ENCODE data around the gene ARHGEF6. TPM values are rescaled to one million over a fixed set of nuclear protein-coding genes. Genes with fewer than 3 reads are reported as not detected.

Gene ARHGEF6
- total RNA-seq, 1 experiment from 2014 or later: 5.1 TPM

DNA sequence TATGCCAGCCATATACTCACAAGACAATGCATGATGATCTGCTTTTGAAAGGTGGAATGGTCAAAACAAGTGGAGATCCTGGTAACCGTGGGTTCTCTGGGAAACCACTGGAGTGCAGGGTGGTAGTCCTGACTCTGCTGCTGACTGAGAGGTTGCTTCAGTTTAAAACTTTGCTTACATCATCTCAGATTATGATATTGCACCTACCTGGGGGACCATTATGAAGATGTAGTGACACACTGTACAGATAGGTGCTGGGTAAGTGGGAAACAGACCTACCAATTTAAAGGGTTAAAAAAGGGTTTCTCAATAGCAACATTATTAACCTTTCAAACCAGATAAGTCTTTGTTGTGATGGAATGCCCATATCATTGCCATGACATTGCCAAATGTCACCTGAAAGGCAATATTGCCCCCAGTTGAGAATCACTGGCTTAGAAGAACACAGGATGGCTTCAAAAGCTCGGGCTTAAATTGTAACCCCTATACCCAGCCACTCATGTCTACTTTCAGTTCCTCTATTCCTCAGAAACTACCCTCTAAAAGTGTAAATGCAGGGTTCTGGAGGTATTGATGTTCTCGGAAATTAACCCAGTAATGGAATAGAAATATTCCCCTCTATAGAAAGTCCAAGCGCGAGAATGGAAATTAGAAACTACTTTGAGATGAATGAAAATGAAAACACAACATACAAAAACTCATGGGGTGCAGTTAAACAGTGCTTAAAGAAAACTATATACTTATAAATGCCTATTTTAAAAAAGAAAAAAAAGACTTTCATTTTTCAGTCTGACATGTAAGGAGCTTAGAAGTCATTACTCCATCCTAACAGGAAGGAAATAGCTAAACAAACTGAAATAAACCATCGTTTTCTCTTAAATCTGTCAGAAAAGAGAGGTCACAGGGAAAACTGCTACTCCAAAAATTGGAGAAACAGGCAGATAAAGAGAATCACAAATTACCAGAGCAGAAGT, 65.8 kb downstream of the ARHGEF6 start:
- peaks cover 7% of the 10 kb centered on the region for H3K4me1 Mint-ChIP-seq
- ChIA-PET POLR2A (no interaction called here), CTCF (no interaction called here)
- no peaks in the 10 kb centered on the region for H3K9me3 Mint-ChIP-seq
- no peaks in the 10 kb centered on the region for H3K27me3 Mint-ChIP-seq (ENCODE audit: low read depth)
- DNase-seq (ENCODE audit: low spot score) (no peak), ATAC-seq (no peak)
- TF ChIP-seq FOXP1 (CRISPR knock-in tag; IDR thresholded peaks at IDR 0.05; ENCODE audit: borderline replicate concordance) (no peak), OVOL2 (CRISPR knock-in tag; IDR thresholded peaks at IDR 0.05; ENCODE audit: borderline replicate concordance) (no peak), PRRX2 (CRISPR knock-in tag; IDR thresholded peaks at IDR 0.05) (no peak), ZBTB21 (CRISPR knock-in tag; IDR thresholded peaks at IDR 0.05; ENCODE audit: borderline replicate concordance) (no peak), ATF1 (CRISPR knock-in tag; IDR thresholded peaks at IDR 0.05) (no peak), ZNF121 (CRISPR knock-in tag; IDR thresholded peaks at IDR 0.05) (no peak), EMX1 (CRISPR knock-in tag; IDR thresholded peaks at IDR 0.05) (no peak), KAT7 (CRISPR knock-in tag; IDR thresholded peaks at IDR 0.05; ENCODE audit: borderline replicate concordance) (no peak), E2F5 (CRISPR knock-in tag; IDR thresholded peaks at IDR 0.05) (no peak), ZNF263 (CRISPR knock-in tag; IDR thresholded peaks at IDR 0.05; ENCODE audit: low read depth) (no peak), RELA (CRISPR knock-in tag; IDR thresholded peaks at IDR 0.05; ENCODE audit: borderline replicate concordance) (no peak)
- no peak overlapping the region for H3K27ac Mint-ChIP-seq
- no peaks in the 10 kb centered on the region for H3K36me3 Mint-ChIP-seq
- no peak overlapping the region for H3K4me3 Mint-ChIP-seq

DNA sequence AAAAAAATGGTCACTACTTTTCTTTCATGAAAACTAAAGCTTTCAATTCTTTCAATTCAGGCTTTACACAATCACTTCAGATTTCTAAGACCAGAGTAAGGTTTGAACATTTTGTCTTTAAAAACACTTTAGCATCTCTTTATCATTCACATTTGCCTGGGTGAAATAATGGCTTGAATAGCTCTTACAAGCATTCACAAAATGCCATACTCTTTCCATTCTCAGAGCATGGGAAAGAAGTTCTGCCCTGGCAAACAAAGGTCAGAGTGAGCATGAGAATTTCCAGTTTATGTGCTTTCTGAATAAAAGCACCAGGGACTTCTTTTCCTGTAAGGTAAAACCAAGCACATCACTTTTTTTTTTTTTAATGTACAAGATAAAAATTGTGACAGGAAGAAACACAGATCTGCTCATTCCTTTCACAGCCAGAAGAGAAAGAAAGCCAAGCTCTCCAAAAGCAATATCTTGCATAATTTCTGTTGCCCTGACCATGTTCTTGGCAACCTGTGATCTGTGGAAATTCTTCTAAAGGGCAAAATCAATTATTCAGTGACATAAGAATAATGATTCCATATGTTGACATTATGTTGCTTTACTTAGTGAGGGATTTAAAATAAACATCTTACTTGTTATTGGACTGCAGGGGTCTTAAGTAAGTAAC, 68.0 kb downstream of the ARHGEF6 start:
- CTCF ChIA-PET: interaction anchor here (1.0 to 1.6 kb wide), 3 partner anchors 14 to 86 kb away, joined by 3 to 5 read pairs (median 3); no protein-coding TSS in a partner anchor

DNA sequence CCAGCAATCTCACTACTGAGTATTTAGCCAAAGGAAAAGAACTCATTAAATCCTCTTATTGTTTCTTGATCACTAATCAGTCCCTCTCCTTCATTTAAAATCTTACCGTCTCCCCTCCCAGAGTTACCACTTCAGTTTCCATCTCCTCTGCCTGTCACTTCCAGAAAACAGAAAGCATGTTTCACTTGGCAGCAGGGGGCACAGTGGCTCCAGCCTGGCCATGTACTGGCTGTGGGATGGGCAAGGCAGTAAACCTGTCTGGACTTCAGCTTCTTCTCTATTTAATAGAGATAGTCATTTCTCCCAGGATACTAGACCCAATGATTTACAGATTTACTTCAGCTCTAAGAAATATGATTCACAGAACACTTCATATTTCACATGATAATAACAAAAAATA, 69.6 kb downstream of the ARHGEF6 start:
- H3K4me3 Mint-ChIP-seq: no peak overlapping the region
- TF ChIP-seq ZNF423 (CRISPR knock-in tag; IDR thresholded peaks at IDR 0.05) (no peak), GABPB1 (CRISPR knock-in tag; IDR thresholded peaks at IDR 0.05) (no peak), NR1H2 (CRISPR knock-in tag; IDR thresholded peaks at IDR 0.05) (no peak), EMX1 (CRISPR knock-in tag; IDR thresholded peaks at IDR 0.05) (no peak)
- ChIA-PET POLR2A (no interaction called here), CTCF (no interaction called here)
- peaks cover 7% of the 10 kb centered on the region for H3K4me1 Mint-ChIP-seq
- no peaks in the 10 kb centered on the region for H3K27me3 Mint-ChIP-seq (ENCODE audit: low read depth)
- no peaks in the 10 kb centered on the region for H3K36me3 Mint-ChIP-seq
- no peaks in the 10 kb centered on the region for H3K9me3 Mint-ChIP-seq
- DNase-seq (ENCODE audit: low spot score): peak; percentile 23
- no peak overlapping the region for H3K27ac Mint-ChIP-seq
- peak; percentile 53 for ATAC-seq

More for the DNA sequence above, 68.0 kb downstream of the ARHGEF6 start:
- no peak for TF ChIP-seq ZNF219 (CRISPR knock-in tag; IDR thresholded peaks at IDR 0.05; ENCODE audit: borderline replicate concordance)
- no peak for TF ChIP-seq NFYB (CRISPR knock-in tag; conservative IDR thresholded peaks at IDR 0.05; ENCODE audit: low read depth)
- no peak for TF ChIP-seq SOX15 (CRISPR knock-in tag; IDR thresholded peaks at IDR 0.05)
- Mint-ChIP-seq H3K36me3 (no peaks in the 10 kb centered on the region), H3K4me3 (no peak overlapping the region), H3K4me1 (peaks cover 7% of the 10 kb centered on the region), H3K27ac (no peak overlapping the region), H3K9me3 (no peaks in the 10 kb centered on the region), H3K27me3 (ENCODE audit: low read depth) (no peaks in the 10 kb centered on the region)
- ATAC-seq: no peak
- no peak for DNase-seq (ENCODE audit: low spot score)
- POLR2A ChIA-PET: no interaction called here

DNA sequence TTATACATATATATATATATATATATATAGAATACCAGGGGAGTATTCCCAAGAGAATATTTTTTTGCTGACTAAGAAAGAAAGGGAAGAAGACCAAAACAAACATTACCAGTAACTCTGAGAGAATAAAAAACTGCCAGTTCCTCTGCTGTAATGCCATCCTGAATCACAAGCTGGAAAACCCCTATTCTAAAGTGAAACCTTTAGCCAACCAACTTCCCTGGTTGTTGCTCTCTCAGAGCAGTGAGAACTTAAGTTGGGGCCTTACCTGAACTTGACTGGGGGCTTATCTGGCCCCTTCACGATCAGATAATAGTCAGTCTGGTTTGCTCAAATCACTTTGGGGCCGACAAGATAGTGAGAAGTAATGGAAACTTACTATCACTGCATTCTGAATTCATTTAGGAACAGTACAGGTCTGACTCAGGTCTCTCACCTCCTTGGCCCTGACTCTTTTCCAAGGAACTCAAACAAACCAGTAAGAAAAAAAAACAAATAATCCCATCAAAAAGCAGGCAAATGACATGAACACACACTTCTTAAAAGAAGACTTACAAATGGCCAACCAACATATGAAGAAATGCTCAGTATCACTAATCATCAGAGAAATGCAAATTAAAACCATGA, 70.3 kb downstream of the ARHGEF6 start:
- Mint-ChIP-seq H3K4me3 (no peak overlapping the region), H3K27ac (no peak overlapping the region), H3K36me3 (no peaks in the 10 kb centered on the region), H3K27me3 (ENCODE audit: low read depth) (no peaks in the 10 kb centered on the region), H3K4me1 (peaks cover 7% of the 10 kb centered on the region), H3K9me3 (no peaks in the 10 kb centered on the region)
- POLR2A ChIA-PET: no interaction called here
- CTCF ChIA-PET: no interaction called here
- ATAC-seq: no peak
- no peak for DNase-seq (ENCODE audit: low spot score)
- TF ChIP-seq NFE2L1 (CRISPR knock-in tag; IDR thresholded peaks at IDR 0.05) (no peak), HMGXB4 (CRISPR knock-in tag; IDR thresholded peaks at IDR 0.05) (no peak), ZBTB21 (CRISPR knock-in tag; IDR thresholded peaks at IDR 0.05; ENCODE audit: borderline replicate concordance) (no peak), E2F4 (CRISPR knock-in tag; IDR thresholded peaks at IDR 0.05; ENCODE audit: borderline replicate concordance, low read depth) (no peak)
- TF ChIP-seq, protein P1, sequence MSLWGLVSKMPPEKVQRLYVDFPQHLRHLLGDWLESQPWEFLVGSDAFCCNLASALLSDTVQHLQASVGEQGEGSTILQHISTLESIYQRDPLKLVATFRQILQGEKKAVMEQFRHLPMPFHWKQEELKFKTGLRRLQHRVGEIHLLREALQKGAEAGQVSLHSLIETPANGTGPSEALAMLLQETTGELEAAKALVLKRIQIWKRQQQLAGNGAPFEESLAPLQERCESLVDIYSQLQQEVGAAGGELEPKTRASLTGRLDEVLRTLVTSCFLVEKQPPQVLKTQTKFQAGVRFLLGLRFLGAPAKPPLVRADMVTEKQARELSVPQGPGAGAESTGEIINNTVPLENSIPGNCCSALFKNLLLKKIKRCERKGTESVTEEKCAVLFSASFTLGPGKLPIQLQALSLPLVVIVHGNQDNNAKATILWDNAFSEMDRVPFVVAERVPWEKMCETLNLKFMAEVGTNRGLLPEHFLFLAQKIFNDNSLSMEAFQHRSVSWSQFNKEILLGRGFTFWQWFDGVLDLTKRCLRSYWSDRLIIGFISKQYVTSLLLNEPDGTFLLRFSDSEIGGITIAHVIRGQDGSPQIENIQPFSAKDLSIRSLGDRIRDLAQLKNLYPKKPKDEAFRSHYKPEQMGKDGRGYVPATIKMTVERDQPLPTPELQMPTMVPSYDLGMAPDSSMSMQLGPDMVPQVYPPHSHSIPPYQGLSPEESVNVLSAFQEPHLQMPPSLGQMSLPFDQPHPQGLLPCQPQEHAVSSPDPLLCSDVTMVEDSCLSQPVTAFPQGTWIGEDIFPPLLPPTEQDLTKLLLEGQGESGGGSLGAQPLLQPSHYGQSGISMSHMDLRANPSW (CRISPR knock-in tag; conservative IDR thresholded peaks at IDR 0.05; ENCODE audit: low read depth): no peak

Measured in WTC11 (cell line).